ENCODE results near the gene SLC27A5.

The SLC27A5 gene

GRCh38 chr19:58482372-58482771 lies 29.4 kb downstream of the SLC27A5 start:
- Histone ChIP-seq H3K36me3 (no peaks in the 10 kb centered on the region), H3K9me3 (no peaks in the 10 kb centered on the region), H3K4me3 (ENCODE audit: low read depth, low read length) (no peak overlapping the region), H3K4me1 (no peaks in the 10 kb centered on the region), H3K27me3 (no peaks in the 10 kb centered on the region)
- no peak for DNase-seq
- TF ChIP-seq CTCF (IDR thresholded peaks at IDR 0.05; ENCODE audit: low read depth, low read length): no peak

- Histone ChIP-seq H3K4me3 (ENCODE audit: low read depth, low read length) (no peak overlapping the region), H3K36me3 (no peaks in the 10 kb centered on the region), H3K9me3 (no peaks in the 10 kb centered on the region), H3K27me3 (no peaks in the 10 kb centered on the region), H3K4me1 (no peaks in the 10 kb centered on the region; the same call in 1 of the 2 replicates)
- no peak for TF ChIP-seq CTCF (IDR thresholded peaks at IDR 0.05; ENCODE audit: low read depth, low read length)
- DNase-seq: no peak
These were observed 31.0 kb downstream of the SLC27A5 start for GRCh38 chr19:58480831-58481230.

- no peaks in the 10 kb centered on the region for H3K9me3 ChIP-seq
- no peak overlapping the region for H3K4me3 ChIP-seq (ENCODE audit: low read depth, low read length)
- H3K27me3 ChIP-seq: no peaks in the 10 kb centered on the region
- no peak for DNase-seq
- TF ChIP-seq CTCF (IDR thresholded peaks at IDR 0.05; ENCODE audit: low read depth, low read length): no peak
- H3K4me1 ChIP-seq: no peaks in the 10 kb centered on the region; the same call in 1 of the 2 replicates
- H3K36me3 ChIP-seq: no peaks in the 10 kb centered on the region
These were observed 31.3 kb downstream of the SLC27A5 start for GRCh38 chr19:58480481-58480830.

- Histone ChIP-seq H3K4me1 (no peaks in the 10 kb centered on the region; the same call in 1 of the 2 replicates), H3K36me3 (no peaks in the 10 kb centered on the region), H3K27me3 (no peaks in the 10 kb centered on the region), H3K4me3 (ENCODE audit: low read depth, low read length) (no peak overlapping the region), H3K9me3 (no peaks in the 10 kb centered on the region)
- DNase-seq: no peak
- no peak for TF ChIP-seq CTCF (IDR thresholded peaks at IDR 0.05; ENCODE audit: low read depth, low read length)
These were observed 31.9 kb downstream of the SLC27A5 start for GRCh38 chr19:58479736-58480480.

- Histone ChIP-seq H3K4me3 (ENCODE audit: low read depth, low read length) (no peak overlapping the region), H3K36me3 (no peaks in the 10 kb centered on the region), H3K9me3 (no peaks in the 10 kb centered on the region), H3K27me3 (no peaks in the 10 kb centered on the region), H3K4me1 (no peaks in the 10 kb centered on the region; the same call in 1 of the 2 replicates)
- TF ChIP-seq CTCF (IDR thresholded peaks at IDR 0.05; ENCODE audit: low read depth, low read length): no peak
- no peak for DNase-seq
These were observed 32.5 kb downstream of the SLC27A5 start for GRCh38 chr19:58479303-58479702.

GRCh38 chr19:58477871-58478270 lies 33.9 kb downstream of the SLC27A5 start:
- H3K4me3 ChIP-seq (ENCODE audit: low read depth, low read length): no peak overlapping the region
- TF ChIP-seq CTCF (IDR thresholded peaks at IDR 0.05; ENCODE audit: low read depth, low read length): no peak
- H3K9me3 ChIP-seq: no peaks in the 10 kb centered on the region
- H3K36me3 ChIP-seq: peaks cover 4% of the 10 kb centered on the region; the same call in 1 of the 2 replicates
- DNase-seq: no peak
- H3K4me1 ChIP-seq: no peaks in the 10 kb centered on the region; the same call in 1 of the 2 replicates
- no peaks in the 10 kb centered on the region for H3K27me3 ChIP-seq

All from BE2C (cell line).